HepG2 (cell line): ENCODE data around the gene LYRM4. TPM values are rescaled to one million over a fixed set of nuclear protein-coding genes. Genes with fewer than 3 reads are reported as not detected.

Experiments used
- CBX2 ChIP-seq, 2 experiments: fragments of 200-600 bp in 1 of 2; sonication (generic); formaldehyde crosslinking in 1 of 2; IDR thresholded peaks; 2 replicates each; pipeline versions ENCODE4 v1.7.0 to v1.8.1; 2018 to 2022; ENCODE audit warnings: low read depth in 2 of 2, low read length in 1 of 2, mild to moderate bottlenecking in 1 of 2, missing genetic modification reagents in 1 of 2
- DMAP1 ChIP-seq: IDR thresholded peaks from 2 replicates; pipeline ENCODE4 v1.6.1; 2016
- FOXA3 ChIP-seq: IDR thresholded peaks from 2 replicates; pipeline ENCODE4 v1.6.1; 2016; ENCODE audit warnings: missing genetic modification reagents, missing compliant biosample characterization
- FUBP1 ChIP-seq: sonication (generic); formaldehyde crosslinking; IDR thresholded peaks from 2 replicates; pipeline ENCODE4 v1.5.1; 2020; ENCODE audit warnings: missing genetic modification reagents, mild to moderate bottlenecking, borderline replicate concordance
- HOXA5 ChIP-seq: sonication (generic); formaldehyde crosslinking; IDR thresholded peaks from 2 replicates; pipeline ENCODE4 v1.4.0; 2020; ENCODE audit warnings: missing genetic modification reagents
- KDM5A ChIP-seq: fragments of 200-600 bp; sonication (generic); IDR thresholded peaks from 2 replicates; pipeline ENCODE4 v1.7.0; 2018; ENCODE audit warnings: antibody characterized with exemption, mild to moderate bottlenecking, low read length, borderline replicate concordance
- MAX ChIP-seq: IDR thresholded peaks from 2 replicates; pipeline ENCODE4 v1.6.1; 2012; ENCODE audit warnings: inconsistent platforms
- NCOA5 ChIP-seq: sonication (generic); formaldehyde crosslinking; IDR thresholded peaks from 2 replicates; pipeline ENCODE4 v1.4.0; 2020; ENCODE audit warnings: missing genetic modification reagents
- RBM39 ChIP-seq: fragments of 200-400 bp; formaldehyde crosslinking; IDR thresholded peaks from one replicate; pipeline ENCODE4 v1.6.1; 2018; ENCODE audit warnings: antibody characterized with exemption, mild to moderate bottlenecking, low read depth, low read length; ENCODE audit not compliant: poor library complexity, severe bottlenecking
- SALL2 ChIP-seq: sonication (generic); formaldehyde crosslinking; IDR thresholded peaks from 2 replicates; pipeline ENCODE4 v1.8.1; 2023; ENCODE audit warnings: mild to moderate bottlenecking, missing genetic modification reagents, inconsistent platforms
- SOX13 ChIP-seq, 3 experiments: fragments of 450-650 bp in 1 of 3; sonication (generic) in 1 of 3; formaldehyde crosslinking in 1 of 3; IDR thresholded peaks in 2 of 3; conservative IDR thresholded peaks in 1 of 3; 2 replicates each; pipeline versions ENCODE4 v1.5.0 to v1.6.1; 2016 to 2020; ENCODE audit warnings: antibody characterized with exemption in 1 of 3, mild to moderate bottlenecking in 1 of 3, missing compliant biosample characterization in 1 of 3, missing genetic modification reagents in 1 of 3, moderate library complexity in 1 of 3
- TOPORS ChIP-seq: sonication (generic); formaldehyde crosslinking; IDR thresholded peaks from 2 replicates; pipeline ENCODE4 v1.8.0; 2023; ENCODE audit warnings: mild to moderate bottlenecking, missing genetic modification reagents
- ZKSCAN1 ChIP-seq: fragments of 150-350 bp; IDR thresholded peaks from 2 replicates; pipeline ENCODE4 v1.6.1; 2014; ENCODE audit warnings: low read length
- ZMAT3 ChIP-seq: sonication (generic); formaldehyde crosslinking; conservative IDR thresholded peaks from 2 replicates; pipeline ENCODE4 v1.7.0; 2021; ENCODE audit warnings: missing genetic modification reagents
- ZNF282 ChIP-seq: fragments of 450-650 bp; IDR thresholded peaks from 2 replicates; pipeline ENCODE4 v1.6.1; 2018; ENCODE audit not compliant: partially characterized antibody
- ZNF383 ChIP-seq: sonication (generic); formaldehyde crosslinking; IDR thresholded peaks from 2 replicates; pipeline ENCODE4 v1.4.0; 2020; ENCODE audit warnings: missing genetic modification reagents, mild to moderate bottlenecking, borderline replicate concordance
- ZNF430 ChIP-seq: sonication (generic); formaldehyde crosslinking; IDR thresholded peaks from 2 replicates; pipeline ENCODE4 v1.9.0; 2021; ENCODE audit warnings: mild to moderate bottlenecking, missing genetic modification reagents
- ZNF703 ChIP-seq: sonication (generic); formaldehyde crosslinking; IDR thresholded peaks from 2 replicates; pipeline ENCODE4 v1.5.1; 2020; ENCODE audit warnings: missing genetic modification reagents, mild to moderate bottlenecking, moderate library complexity, borderline replicate concordance
- ZNF788 ChIP-seq: sonication (generic); formaldehyde crosslinking; IDR thresholded peaks from 2 replicates; pipeline ENCODE4 v1.5.0; 2020; ENCODE audit warnings: mild to moderate bottlenecking, missing genetic modification reagents, borderline replicate concordance
- ZNF879 ChIP-seq: sonication (generic); formaldehyde crosslinking; IDR thresholded peaks from 2 replicates; pipeline ENCODE4 v1.8.1; 2023; ENCODE audit warnings: missing genetic modification reagents
- ZZZ3 ChIP-seq: sonication (generic); formaldehyde crosslinking; IDR thresholded peaks from 2 replicates; pipeline ENCODE4 v1.4.0; 2020; ENCODE audit warnings: missing genetic modification reagents, mild to moderate bottlenecking, borderline replicate concordance
- polyA plus RNA-seq, 8 experiments: library from polyadenylated mRNA; depleted of rRNA in 3 of 8; stranded (reverse) in 7 of 8; unstranded in 1 of 8; fragments of >200 nt; fragmentation: Illumina TruSeq in 4 of 8; extraction: Trizol in 4 of 8; gene quantifications; 2 replicates each; pipeline versions ENCODE4 v1.2.1 to v1.2.3, GENCODE V29; 2011 to 2016; ENCODE audit warnings: low read depth in 4 of 8, missing spikeins in 1 of 8, mixed read lengths in 1 of 8; ENCODE audit not compliant: insufficient read depth in 1 of 8
- total RNA-seq, 5 experiments: library from RNA; depleted of rRNA; stranded (reverse); fragments of >200 nt; fragmentation: Illumina TruSeq; extraction: Trizol; gene quantifications; 2 replicates each; pipeline ENCODE4 v1.2.3, GENCODE V29; 2016; ENCODE audit warnings: low read depth in 1 of 5
- TF ChIP-seq, protein P1 (sequence below): conservative IDR thresholded peaks from 2 replicates; pipeline ENCODE4 v1.6.1; 2018; ENCODE audit warnings: missing genetic modification reagents
- TF ChIP-seq, protein P2 (sequence below): sonication (generic); formaldehyde crosslinking; IDR thresholded peaks from 2 replicates; pipeline ENCODE4 v1.4.0; 2020; ENCODE audit warnings: missing genetic modification reagents, mild to moderate bottlenecking, borderline replicate concordance
- TF ChIP-seq, protein P3 (sequence below), 2 experiments: sonication (generic) in 1 of 2; formaldehyde crosslinking in 1 of 2; IDR thresholded peaks; 2 replicates each; pipeline versions ENCODE4 v1.4.0 to v1.6.1; 2018 to 2020; ENCODE audit warnings: missing genetic modification reagents in 2 of 2, borderline replicate concordance in 1 of 2, low read depth in 1 of 2, mild to moderate bottlenecking in 1 of 2, missing biosample characterization in 1 of 2

LYRM4 gene
- total and polyA plus RNA-seq, 2 of the 13 experiments (the other 11 are each of a cell fraction or from before 2014, with no cell fraction given), result 64.6 to 67.5 TPM

GRCh38 chr6:5121479-5121878 lies 139.3 kb downstream of the LYRM4 start (continued):
- no peak for TF ChIP-seq CBX2 (IDR thresholded peaks at IDR 0.05; ENCODE audit: low read depth, low read length)
- no peak for TF ChIP-seq CBX2 (CRISPR knock-in tag; IDR thresholded peaks at IDR 0.05; ENCODE audit: low read depth)
- TF ChIP-seq ZNF788 (CRISPR knock-in tag), result 0 out of 2 replicates have a peak, but pooled peaks have one; percentile 38
- no peak for TF ChIP-seq ZMAT3 (CRISPR knock-in tag)
- no peak for TF ChIP-seq SOX13 (IDR thresholded peaks at IDR 0.05)
- peak in 1 of 2 experiments; percentile 32; a peak in 1 of 4 replicates for TF ChIP-seq SOX13 (CRISPR knock-in tag; conservative IDR thresholded peaks at IDR 0.05 in 1 of 2, IDR thresholded peaks at IDR 0.05 in 1 of 2)
- no peak for TF ChIP-seq SALL2 (CRISPR knock-in tag)
- TF ChIP-seq, protein P1, sequence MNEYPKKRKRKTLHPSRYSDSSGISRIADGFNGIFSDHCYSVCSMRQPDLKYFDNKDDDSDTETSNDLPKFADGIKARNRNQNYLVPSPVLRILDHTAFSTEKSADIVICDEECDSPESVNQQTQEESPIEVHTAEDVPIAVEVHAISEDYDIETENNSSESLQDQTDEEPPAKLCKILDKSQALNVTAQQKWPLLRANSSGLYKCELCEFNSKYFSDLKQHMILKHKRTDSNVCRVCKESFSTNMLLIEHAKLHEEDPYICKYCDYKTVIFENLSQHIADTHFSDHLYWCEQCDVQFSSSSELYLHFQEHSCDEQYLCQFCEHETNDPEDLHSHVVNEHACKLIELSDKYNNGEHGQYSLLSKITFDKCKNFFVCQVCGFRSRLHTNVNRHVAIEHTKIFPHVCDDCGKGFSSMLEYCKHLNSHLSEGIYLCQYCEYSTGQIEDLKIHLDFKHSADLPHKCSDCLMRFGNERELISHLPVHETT (CRISPR knock-in tag), result no peak
- TF ChIP-seq ZNF879 (CRISPR knock-in tag), result no peak
- TF ChIP-seq, protein P2, sequence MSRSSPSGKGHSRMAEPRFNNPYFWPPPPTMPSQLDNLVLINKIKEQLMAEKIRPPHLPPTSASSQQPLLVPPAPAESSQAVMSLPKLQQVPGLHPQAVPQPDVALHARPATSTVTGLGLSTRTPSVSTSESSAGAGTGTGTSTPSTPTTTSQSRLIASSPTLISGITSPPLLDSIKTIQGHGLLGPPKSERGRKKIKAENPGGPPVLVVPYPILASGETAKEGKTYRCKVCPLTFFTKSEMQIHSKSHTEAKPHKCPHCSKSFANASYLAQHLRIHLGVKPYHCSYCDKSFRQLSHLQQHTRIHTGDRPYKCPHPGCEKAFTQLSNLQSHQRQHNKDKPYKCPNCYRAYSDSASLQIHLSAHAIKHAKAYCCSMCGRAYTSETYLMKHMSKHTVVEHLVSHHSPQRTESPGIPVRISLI (CRISPR knock-in tag), result 0 out of 2 replicates have a peak, but pooled peaks have one; percentile 26
- TF ChIP-seq FUBP1 (CRISPR knock-in tag), result no peak
- TF ChIP-seq RBM39, result no peak
- no peak for TF ChIP-seq KDM5A
- TF ChIP-seq FOXA3, result 0 out of 2 replicates have a peak, but pooled peaks have one; percentile 5
- no peak for TF ChIP-seq ZKSCAN1
- no peak for TF ChIP-seq ZNF282
- TF ChIP-seq ZNF703 (CRISPR knock-in tag), result 0 out of 2 replicates have a peak, but pooled peaks have one; percentile 40
- no peak for TF ChIP-seq ZNF430
- TF ChIP-seq MAX, result no peak
- no peak for TF ChIP-seq HOXA5 (CRISPR knock-in tag)
- TF ChIP-seq NCOA5, result no peak
- TF ChIP-seq ZNF383 (CRISPR knock-in tag), result no peak
- TF ChIP-seq, protein P3, sequence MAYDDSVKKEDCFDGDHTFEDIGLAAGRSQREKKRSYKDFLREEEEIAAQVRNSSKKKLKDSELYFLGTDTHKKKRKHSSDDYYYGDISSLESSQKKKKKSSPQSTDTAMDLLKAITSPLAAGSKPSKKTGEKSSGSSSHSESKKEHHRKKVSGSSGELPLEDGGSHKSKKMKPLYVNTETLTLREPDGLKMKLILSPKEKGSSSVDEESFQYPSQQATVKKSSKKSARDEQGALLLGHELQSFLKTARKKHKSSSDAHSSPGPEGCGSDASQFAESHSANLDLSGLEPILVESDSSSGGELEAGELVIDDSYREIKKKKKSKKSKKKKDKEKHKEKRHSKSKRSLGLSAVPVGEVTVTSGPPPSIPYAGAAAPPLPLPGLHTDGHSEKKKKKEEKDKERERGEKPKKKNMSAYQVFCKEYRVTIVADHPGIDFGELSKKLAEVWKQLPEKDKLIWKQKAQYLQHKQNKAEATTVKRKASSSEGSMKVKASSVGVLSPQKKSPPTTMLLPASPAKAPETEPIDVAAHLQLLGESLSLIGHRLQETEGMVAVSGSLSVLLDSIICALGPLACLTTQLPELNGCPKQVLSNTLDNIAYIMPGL (CRISPR knock-in tag; IDR thresholded peaks at IDR 0.05; ENCODE audit: borderline replicate concordance in 1 of 2, low read depth in 1 of 2), result no peak
- TF ChIP-seq ZZZ3 (CRISPR knock-in tag), result 0 out of 2 replicates have a peak, but pooled peaks have one; percentile 27
- TF ChIP-seq DMAP1 (CRISPR knock-in tag), result no peak
- no peak for TF ChIP-seq TOPORS (CRISPR knock-in tag)
